ENCODE measurements around the gene SZT2.

DNA sequence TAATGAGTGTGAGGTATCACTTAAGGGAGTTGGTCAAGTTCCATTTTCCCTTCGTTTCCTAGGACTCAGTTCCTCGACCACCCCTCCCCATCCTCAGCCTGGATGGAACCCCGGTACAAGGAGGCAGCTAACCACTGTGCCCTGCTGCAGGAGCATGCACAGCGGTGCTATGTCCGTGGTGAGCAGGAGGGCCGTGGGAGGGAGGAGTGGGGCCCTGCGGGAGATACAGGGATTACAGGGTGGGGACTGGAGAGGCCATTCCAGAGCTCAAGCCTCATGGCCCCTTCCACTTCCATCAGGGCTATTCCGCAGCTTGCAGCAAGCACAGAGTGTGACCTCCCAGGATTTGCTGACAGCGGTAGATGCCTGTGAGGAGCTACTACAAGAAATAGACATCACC, 38.2 kb downstream of the SZT2 start:
- TF ChIP-seq, protein P1, sequence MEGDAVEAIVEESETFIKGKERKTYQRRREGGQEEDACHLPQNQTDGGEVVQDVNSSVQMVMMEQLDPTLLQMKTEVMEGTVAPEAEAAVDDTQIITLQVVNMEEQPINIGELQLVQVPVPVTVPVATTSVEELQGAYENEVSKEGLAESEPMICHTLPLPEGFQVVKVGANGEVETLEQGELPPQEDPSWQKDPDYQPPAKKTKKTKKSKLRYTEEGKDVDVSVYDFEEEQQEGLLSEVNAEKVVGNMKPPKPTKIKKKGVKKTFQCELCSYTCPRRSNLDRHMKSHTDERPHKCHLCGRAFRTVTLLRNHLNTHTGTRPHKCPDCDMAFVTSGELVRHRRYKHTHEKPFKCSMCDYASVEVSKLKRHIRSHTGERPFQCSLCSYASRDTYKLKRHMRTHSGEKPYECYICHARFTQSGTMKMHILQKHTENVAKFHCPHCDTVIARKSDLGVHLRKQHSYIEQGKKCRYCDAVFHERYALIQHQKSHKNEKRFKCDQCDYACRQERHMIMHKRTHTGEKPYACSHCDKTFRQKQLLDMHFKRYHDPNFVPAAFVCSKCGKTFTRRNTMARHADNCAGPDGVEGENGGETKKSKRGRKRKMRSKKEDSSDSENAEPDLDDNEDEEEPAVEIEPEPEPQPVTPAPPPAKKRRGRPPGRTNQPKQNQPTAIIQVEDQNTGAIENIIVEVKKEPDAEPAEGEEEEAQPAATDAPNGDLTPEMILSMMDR (IDR thresholded peaks at IDR 0.05) = no peak
- TF ChIP-seq POLR2A (IDR thresholded peaks at IDR 0.05) = no peak

All from tibial nerve (tissue), 3 donors.